Stimulated activated CD8-positive, alpha-beta memory T cell treated with anti-CD3 and anti-CD28 coated beads, Interleukin-2, amount 100 ng/mL, for 1 hour (primary cell): ENCODE results near the gene KRT36.

Experiments used
- DNase-seq, 2 donors: peaks; one replicate each; pipeline ENCODE4 v3.0.0-alpha.2; 2020; ENCODE audit warnings: low read depth in 2 of 2

The KRT36 gene

DNA sequence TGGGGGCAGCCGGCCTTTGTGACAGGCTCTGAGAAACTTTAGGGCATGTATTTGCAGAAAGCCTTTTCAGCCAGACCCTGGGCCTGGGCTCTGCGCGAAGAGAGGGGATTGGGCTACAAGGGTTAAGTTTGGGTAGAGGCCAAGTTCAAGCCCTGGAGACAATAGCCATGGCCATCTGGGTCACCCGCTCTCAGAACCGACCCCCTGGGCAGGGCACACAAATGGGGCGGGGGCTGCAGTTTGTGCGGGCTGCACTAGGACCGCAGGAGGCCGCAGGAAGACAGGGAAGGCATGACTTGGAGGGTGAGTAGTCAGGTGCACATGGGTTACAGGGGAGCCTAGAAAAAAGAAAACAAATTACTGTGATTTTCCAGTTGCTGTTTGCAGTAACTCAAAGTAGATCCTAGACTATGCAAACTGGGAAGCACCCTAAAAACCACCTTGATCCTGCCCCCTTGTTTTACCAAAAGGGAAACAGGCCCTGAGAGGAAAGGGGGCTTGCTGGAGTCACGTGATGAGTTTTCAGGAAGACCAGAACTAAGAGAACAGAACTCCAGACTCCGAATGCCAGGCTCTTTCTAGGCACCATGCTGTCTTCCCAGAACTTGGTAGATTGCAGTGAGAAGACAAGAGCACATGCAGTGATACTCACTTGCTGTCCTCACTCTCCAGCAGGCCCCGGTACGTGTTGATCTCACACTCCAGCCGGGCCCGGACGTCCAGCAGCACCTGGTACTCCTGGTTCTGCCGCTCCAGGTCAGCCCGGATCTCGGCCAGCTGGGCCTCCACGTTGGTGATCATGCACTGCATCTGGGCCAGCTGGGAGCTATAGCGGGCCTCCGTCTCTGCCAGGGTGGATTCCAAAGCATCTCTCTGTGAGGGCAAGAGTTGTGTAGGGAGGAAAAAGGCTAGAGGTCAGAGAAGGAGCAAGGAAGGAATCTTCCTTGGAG, 12.6 kb downstream of the KRT36 start:
- DNase-seq = no peak

DNA sequence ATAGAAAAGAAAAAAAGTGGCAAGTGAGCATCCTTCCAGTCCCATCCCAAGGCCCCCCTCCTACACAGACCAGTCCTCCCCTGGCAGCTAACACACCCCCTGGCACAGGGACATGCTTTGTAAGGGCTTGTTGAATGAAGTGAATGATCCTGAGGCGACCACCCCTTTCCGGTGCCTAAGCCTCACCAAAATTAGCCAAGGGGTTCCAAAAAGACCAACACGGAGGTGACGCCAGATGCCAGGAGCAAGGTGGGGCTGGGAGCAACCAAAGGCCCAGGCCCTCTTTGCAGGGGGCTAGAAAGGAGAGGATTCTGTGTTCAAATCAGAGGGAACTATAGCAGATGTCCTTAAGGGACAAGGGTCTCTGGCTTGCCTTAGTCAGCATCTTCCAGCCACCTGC, 14.3 kb downstream of the KRT36 start:
- no peak for DNase-seq

- no peak for DNase-seq
Measured at GRCh38 chr17:41474863-41475262, 14.8 kb downstream of the KRT36 start.

GRCh38 chr17:41468346-41468745, 21.4 kb downstream of the KRT36 start:
- no peak for DNase-seq

- DNase-seq = no peak
Measured at GRCh38 chr17:41467561-41467960, 22.1 kb downstream of the KRT36 start.

- DNase-seq = no peak
Measured at GRCh38 chr17:41466988-41467387, 22.7 kb downstream of the KRT36 start, which contains the start of gene KRT32. KRT32 (minus strand) TSS chr17:41467386; CDS start chr17:41467325, 61 bp downstream.

GRCh38 chr17:41464682-41465081, 25.0 kb downstream of the KRT36 start:
- no peak for DNase-seq

DNA sequence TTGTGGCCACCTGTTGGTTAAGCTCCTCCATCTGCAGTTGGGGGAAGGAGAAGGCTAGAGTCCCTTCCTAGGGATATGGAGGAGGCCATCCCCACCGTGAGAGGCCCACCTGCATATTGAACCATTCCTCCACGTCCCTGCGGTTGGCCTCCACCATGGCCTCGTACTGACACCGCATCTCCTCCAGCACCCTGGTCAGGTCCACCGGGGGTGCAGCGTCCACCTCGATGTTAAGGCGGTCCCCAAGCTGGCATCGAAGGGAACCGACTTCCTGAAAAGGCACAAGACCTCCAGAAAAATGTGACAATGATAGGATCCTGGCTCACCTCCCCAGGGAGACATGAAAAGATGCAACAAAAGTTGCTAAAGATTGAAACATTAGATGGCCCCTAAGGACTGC, 25.5 kb downstream of the KRT36 start:
- no peak for DNase-seq

GRCh38 chr17:41463746-41464145, 26.0 kb downstream of the KRT36 start:
- DNase-seq = no peak

DNA sequence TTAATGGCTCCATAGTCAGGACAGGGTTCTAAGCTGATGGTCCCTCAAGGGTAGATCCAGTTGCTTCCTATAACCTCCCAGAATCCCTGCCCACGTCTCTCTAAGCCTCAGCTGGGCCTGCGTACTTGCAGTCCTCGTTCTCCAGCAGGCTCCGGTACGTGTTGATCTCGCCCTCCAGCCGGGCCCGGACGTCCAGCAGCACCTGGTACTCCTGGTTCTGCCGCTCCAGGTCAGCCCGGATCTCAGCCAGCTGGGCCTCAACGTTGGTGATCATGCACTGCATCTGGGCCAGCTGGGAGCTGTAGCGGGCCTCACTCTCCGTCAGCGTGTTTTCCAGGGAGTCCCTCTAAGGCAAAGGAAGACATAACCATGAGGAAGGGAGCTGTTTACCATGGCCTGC, 27.0 kb downstream of the KRT36 start:
- no peak for DNase-seq

DNA sequence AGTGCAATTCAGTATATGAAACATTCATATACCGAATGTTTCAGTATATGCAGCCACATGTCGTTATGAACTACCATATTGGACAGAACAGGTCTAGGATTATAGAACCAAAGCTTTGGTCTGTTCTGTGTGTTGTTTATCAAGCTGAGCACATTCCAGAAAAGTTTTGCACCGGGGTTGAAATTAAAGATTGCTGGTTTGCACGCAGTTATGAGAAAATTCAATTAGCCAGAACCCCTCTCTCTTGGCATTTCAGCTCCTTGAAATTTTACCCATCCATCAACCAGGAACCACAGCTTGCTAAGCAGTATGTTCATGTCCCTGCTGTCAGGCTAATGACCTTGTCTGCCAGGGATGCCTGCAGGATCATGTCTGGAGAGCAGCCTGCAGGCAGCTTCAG, 32.0 kb downstream of the KRT36 start:
- no peak for DNase-seq

DNA sequence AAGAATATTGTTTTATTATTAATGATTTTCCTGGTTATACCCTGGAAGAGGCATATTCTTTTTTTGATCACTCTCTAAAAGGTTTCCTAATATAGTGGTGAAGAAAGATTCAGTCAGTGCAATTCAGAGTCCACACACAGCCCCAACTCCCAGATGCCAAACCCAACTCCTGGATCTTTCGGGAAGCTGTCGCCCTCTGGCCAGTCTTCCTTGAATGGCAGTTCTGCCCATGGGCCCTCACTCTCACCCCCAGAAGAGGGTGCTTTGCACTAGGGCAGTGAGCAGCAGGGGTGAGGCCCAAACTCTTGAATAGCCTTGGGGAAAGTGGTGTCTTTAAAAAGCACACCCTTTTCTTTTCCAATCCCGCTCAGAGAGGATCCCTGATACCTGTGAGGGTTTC, 33.5 kb downstream of the KRT36 start:
- no peak for DNase-seq

GRCh38 chr17:41455236-41455635, 34.5 kb downstream of the KRT36 start:
- DNase-seq = no peak

DNA sequence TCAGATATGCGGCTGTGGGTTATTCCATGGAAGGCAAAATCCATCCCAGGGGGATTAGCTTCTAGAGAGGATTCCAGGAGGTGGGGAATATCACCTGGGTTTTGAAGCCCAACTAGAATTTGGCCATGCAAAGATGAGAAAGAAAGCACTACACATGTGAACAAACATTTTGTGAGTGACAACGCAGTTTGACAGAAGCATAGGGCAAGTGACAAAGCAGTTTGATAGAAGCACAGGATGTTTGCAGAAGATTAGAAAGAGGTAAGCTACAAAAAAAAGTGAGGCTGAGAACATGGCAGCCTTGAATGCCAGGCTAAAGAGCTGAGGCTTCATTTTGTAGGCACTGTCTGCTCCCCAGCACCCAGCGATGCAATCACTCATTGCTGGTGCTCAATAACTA, 36.6 kb downstream of the KRT36 start:
- DNase-seq = no peak

GRCh38 chr17:41452281-41452680, 37.4 kb downstream of the KRT36 start:
- DNase-seq = no peak

DNA sequence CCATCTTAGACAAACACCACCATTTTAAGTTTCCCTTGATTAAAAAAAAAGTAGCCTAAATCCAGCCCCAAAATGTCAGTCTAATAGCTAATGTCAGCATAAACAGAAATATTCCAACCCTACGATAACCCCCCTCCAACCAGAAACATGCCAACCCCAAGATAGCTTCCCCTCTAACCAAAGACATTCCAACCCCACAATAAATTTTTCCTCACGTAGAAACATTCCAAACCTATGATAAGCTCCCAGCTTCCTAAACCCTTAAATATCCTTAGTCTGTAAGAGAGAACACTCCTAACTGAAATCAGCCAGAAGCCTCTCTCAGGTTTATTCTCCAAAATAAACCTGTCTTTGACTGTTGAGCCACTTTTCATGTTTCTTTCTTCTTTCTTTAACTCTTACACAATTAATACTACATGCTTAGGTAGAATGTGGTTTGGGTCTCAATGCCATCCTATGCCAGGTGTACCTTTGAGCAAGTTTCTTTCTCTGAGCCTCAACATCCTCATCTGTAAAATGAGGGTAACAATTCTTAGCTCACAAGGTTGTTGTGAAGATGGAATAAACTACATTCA, 38.5 kb downstream of the KRT36 start:
- DNase-seq = no peak

DNA sequence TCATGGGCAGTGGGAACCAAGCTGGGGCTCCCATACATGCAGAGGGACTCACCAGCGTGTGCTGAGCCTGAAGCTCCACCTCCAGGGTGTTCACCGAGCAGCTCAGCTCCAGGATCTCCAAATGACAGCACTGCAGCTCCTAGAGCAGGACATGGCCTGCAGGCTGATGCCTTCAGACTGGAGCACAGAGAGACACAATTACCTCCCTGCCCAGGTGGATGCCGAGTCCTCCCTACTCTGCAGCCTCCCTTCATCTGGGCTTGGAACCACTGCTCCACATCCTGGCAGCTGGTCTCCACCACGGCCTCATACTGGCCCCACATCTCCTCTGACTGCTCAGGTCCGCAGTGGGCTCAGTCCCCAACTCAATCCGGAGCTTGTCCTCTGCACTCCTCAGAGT, 40.7 kb downstream of the KRT36 start:
- DNase-seq = no peak

DNA sequence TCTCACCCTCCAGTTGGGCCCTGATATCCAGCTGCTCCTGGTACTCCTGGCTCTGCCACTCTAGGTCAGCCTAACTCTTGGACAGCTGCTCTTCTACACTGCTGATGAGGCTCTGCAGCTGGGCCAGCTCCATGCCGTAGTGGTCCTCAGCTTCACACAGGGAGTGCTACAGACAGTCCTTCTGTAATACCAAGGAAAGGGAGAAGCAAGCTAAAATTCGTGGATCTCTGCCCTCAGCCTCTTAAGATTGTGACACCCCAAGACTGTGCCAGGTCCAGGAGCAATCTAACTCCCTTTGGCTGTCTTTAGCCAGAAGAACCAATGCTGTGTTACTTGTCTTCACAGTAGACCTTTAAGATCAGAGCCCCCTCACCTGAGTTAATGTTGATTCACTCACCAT, 41.2 kb downstream of the KRT36 start:
- no peak for DNase-seq

DNA sequence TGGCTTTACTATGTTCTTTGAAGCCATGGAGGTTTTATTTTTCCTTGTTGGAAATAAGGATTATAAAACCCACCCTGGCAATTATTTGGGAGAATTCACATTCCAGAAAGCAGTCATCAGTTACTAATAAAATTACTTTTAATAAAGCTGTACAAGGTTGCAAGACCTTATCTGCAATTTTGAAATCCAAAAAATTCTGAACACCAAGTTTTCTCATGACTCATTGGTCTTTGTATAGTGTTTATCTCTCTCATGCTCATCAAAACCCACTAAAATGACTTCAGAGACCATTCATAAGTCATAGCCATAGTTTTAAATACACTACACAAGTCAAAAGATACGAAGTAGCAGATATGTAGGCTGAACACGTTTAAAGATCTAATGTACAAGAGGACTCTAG, 42.9 kb downstream of the KRT36 start:
- DNase-seq = no peak

DNA sequence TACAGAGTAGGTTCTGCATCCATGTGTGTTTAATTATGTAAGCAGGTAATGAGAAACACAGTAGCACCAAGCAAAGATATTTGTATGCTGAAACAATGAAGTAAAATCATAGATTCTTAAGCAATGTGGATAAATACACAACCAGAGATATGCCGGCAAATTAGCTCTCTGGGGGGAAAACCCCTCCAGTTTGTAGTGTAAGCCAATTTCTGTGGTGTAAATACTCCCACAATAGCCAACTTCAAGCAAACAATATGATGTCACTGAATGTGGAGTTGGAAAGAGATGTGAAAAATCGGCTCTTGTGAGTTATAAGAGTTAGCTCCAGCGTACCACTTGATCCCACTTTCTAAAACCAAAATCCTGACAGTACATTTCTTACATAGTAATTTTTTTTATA, 45.1 kb downstream of the KRT36 start:
- no peak for DNase-seq

GRCh38 chr17:41444186-41444585, 45.5 kb downstream of the KRT36 start:
- no peak for DNase-seq

- no peak for DNase-seq
Measured at GRCh38 chr17:41442739-41443138, 47.0 kb downstream of the KRT36 start.

- no peak for DNase-seq
Measured at GRCh38 chr17:41440531-41441033, 49.1 kb downstream of the KRT36 start, which contains the start of gene KRT38. KRT38 (minus strand) TSS chr17:41440983; CDS start chr17:41440921, 62 bp downstream.
